Measurements from ENCODE around the gene SDR39U1.

- TF ChIP-seq, protein P1, sequence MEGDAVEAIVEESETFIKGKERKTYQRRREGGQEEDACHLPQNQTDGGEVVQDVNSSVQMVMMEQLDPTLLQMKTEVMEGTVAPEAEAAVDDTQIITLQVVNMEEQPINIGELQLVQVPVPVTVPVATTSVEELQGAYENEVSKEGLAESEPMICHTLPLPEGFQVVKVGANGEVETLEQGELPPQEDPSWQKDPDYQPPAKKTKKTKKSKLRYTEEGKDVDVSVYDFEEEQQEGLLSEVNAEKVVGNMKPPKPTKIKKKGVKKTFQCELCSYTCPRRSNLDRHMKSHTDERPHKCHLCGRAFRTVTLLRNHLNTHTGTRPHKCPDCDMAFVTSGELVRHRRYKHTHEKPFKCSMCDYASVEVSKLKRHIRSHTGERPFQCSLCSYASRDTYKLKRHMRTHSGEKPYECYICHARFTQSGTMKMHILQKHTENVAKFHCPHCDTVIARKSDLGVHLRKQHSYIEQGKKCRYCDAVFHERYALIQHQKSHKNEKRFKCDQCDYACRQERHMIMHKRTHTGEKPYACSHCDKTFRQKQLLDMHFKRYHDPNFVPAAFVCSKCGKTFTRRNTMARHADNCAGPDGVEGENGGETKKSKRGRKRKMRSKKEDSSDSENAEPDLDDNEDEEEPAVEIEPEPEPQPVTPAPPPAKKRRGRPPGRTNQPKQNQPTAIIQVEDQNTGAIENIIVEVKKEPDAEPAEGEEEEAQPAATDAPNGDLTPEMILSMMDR (IDR thresholded peaks at IDR 0.05 in 4 of 5, conservative IDR thresholded peaks at IDR 0.05 in 1 of 5) = no peak
- no peak for TF ChIP-seq POLR2A (IDR thresholded peaks at IDR 0.05)
Observed at GRCh38 chr14:24439830-24440605, 2.6 kb downstream of the SDR39U1 start.
